ENCODE data around the gene JUNB. TPM values are rescaled to one million over a fixed set of nuclear protein-coding genes. Genes with fewer than 3 reads are reported as not detected.

JUNB gene
- total and polyA plus RNA-seq, 12 donors, result 4.2 to 594 (median 247) TPM

- Histone ChIP-seq H3K9me3 (replicated peaks in 1 of 3) (no peaks in the 10 kb centered on the region), H3K27me3 (no peaks in the 10 kb centered on the region), H3K36me3 (replicated peaks in 1 of 2) (peaks cover 0 to 12% of the 10 kb centered on the region in 2 donors), H3K27ac (no peak overlapping the region), H3K4me3 (no peak overlapping the region), H3K4me1 (replicated peaks in 1 of 2) (no peaks in the 10 kb centered on the region)
- intact Hi-C loops (cut with DNase I), result loop anchor here (5.0 to 10.0 kb wide), 3 partner anchors 35 to 77 kb away; partner anchors contain the start of genes PRDX2 (in 1 of the 2) and THSD8 (in 1 of the 2)
- TF ChIP-seq, protein P1, sequence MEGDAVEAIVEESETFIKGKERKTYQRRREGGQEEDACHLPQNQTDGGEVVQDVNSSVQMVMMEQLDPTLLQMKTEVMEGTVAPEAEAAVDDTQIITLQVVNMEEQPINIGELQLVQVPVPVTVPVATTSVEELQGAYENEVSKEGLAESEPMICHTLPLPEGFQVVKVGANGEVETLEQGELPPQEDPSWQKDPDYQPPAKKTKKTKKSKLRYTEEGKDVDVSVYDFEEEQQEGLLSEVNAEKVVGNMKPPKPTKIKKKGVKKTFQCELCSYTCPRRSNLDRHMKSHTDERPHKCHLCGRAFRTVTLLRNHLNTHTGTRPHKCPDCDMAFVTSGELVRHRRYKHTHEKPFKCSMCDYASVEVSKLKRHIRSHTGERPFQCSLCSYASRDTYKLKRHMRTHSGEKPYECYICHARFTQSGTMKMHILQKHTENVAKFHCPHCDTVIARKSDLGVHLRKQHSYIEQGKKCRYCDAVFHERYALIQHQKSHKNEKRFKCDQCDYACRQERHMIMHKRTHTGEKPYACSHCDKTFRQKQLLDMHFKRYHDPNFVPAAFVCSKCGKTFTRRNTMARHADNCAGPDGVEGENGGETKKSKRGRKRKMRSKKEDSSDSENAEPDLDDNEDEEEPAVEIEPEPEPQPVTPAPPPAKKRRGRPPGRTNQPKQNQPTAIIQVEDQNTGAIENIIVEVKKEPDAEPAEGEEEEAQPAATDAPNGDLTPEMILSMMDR (IDR thresholded peaks at IDR 0.05), result no peak
- TF ChIP-seq POLR2A (IDR thresholded peaks at IDR 0.05), result no peak
- DNase-seq, result no peak
- WGBS, 4 donors, result 95 to 98% (median 98%) methylated on average over 6 to 15 of the region's 15 CpGs
Measured at GRCh38 chr19:12767666-12768065, 23.6 kb upstream of the JUNB start.

GRCh38 chr19:12769689-12770088 is 21.6 kb upstream of the JUNB start:
- intact Hi-C loops (cut with DNase I), result loop anchor here (5.0 to 10.0 kb wide), 3 partner anchors 33 to 75 kb away; partner anchors contain the start of genes PRDX2 (in 1 of the 2) and THSD8 (in 1 of the 2)
- H3K9me3 ChIP-seq (replicated peaks in 1 of 3), result no peaks in the 10 kb centered on the region
- TF ChIP-seq, protein P1 (IDR thresholded peaks at IDR 0.05), result no peak
- no peak for TF ChIP-seq POLR2A (IDR thresholded peaks at IDR 0.05)
- H3K4me1 ChIP-seq (replicated peaks in 1 of 2), result peaks cover under 1% of the 10 kb centered on the region in 2 donors
- peak in 2 of 7 donors; percentile 31 for DNase-seq
- no peak overlapping the region for H3K4me3 ChIP-seq
- no peak overlapping the region for H3K27ac ChIP-seq
- H3K27me3 ChIP-seq, result no peaks in the 10 kb centered on the region
- peaks cover 0 to 6% of the 10 kb centered on the region in 2 donors for H3K36me3 ChIP-seq (replicated peaks in 1 of 2)
- WGBS, 4 donors, result 63 to 79% (median 69%) methylated on average over 9 to 37 of the region's 37 CpGs

- no peaks in the 10 kb centered on the region for H3K27me3 ChIP-seq
- H3K4me1 ChIP-seq (replicated peaks in 1 of 2), result peaks cover 5 to 6% of the 10 kb centered on the region in 2 donors
- H3K4me3 ChIP-seq, result no peak overlapping the region
- H3K9me3 ChIP-seq (replicated peaks in 1 of 3), result no peaks in the 10 kb centered on the region
- intact Hi-C loops (cut with DNase I), result no loop called here
- TF ChIP-seq POLR2A (IDR thresholded peaks at IDR 0.05), result no peak
- TF ChIP-seq, protein P1 (IDR thresholded peaks at IDR 0.05), result no peak
- WGBS, 4 donors, result 93 to 100% (median 96%) methylated on average over 6 to 13 of the region's 13 CpGs
- H3K36me3 ChIP-seq (replicated peaks in 1 of 2), result peaks cover 0 to 6% of the 10 kb centered on the region in 2 donors
- no peak for DNase-seq
- no peak overlapping the region for H3K27ac ChIP-seq
Measured at GRCh38 chr19:12770922-12771321, 20.4 kb upstream of the JUNB start.

DNA sequence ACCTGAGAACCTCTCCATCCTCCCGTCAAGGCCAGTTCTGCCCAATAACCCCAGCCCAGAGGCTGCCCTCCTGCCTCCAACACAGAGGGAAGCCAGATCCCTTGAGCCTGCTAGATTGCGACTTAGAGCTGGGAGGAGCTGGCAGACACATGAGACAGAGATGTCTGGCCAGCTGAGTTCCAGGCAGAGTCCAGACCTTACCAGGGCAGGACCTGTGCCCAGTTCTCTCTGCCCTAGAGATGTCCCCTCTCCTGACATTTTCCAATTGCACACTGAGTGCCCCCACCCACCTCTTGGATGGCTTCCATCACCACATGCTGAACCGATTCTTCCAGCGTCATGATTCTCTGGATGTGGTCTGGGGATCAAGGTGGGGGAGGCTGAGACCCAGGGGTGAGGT is 19.0 kb upstream of the JUNB start:
- DNase-seq, result no peak
- Histone ChIP-seq H3K27ac (no peak overlapping the region), H3K4me3 (no peak overlapping the region)

More for the DNA sequence above, 19.0 kb upstream of the JUNB start:
- no peaks in the 10 kb centered on the region for H3K27me3 ChIP-seq
- TF ChIP-seq POLR2A (IDR thresholded peaks at IDR 0.05), result no peak
- TF ChIP-seq, protein P1 (IDR thresholded peaks at IDR 0.05), result no peak
- H3K9me3 ChIP-seq (replicated peaks in 1 of 3), result no peaks in the 10 kb centered on the region
- 79 to 82% (median 80%) methylated on average over 3 to 4 of the region's 4 CpGs for WGBS, 4 donors
- H3K36me3 ChIP-seq (replicated peaks in 1 of 2), result peaks cover 0 to 6% of the 10 kb centered on the region in 2 donors
- intact Hi-C loops (cut with DNase I), result no loop called here
- peaks cover 5 to 9% of the 10 kb centered on the region in 2 donors for H3K4me1 ChIP-seq (replicated peaks in 1 of 2)
